Hematopoietic multipotent progenitor cell treated with erythropoietin and hydrocortisone succinate and interleukin-3 and kit ligand, for 8 days (in vitro differentiated cells): ENCODE results near the gene TCEAL1.
"Not testable (repeated sequence)": the region's sequence is repeated elsewhere in the genome, so short reads cannot be mapped to it uniquely, and the experiment has no call there.

Experiments used
- DNase-seq: peaks from one replicate; pipeline ENCODE4 v3.0.0-alpha.2; 2015

TCEAL1 gene, protein sequence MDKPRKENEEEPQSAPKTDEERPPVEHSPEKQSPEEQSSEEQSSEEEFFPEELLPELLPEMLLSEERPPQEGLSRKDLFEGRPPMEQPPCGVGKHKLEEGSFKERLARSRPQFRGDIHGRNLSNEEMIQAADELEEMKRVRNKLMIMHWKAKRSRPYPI

GRCh38 chrX:103628386-103629317, at the start of gene TCEAL1:
TCEAL1 (plus strand) TSS chrX:103628975; CDS start chrX:103629917, 942 bp downstream.
- DNase-seq: peak; percentile 48

DNA sequence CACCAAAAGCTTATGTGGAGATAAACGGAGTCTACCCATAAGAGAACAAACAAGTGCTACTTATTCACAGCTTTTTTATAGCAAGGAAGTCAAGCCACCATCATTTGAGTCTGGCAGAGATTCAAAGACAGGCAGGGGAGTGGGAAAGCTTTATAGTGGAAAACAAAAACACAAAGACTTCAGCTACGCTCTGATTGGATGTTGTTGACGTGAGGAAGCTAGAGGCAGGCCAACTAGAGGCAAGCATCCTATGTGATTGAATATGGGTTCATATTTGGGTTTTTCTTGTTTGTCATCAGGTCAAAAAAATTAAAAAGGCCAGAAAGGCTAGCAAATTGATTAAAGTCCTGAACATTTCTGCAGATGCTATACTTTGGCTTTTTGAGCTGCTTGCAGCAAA, 44.2 kb upstream of the TCEAL1 start:
- no peak for DNase-seq

DNA sequence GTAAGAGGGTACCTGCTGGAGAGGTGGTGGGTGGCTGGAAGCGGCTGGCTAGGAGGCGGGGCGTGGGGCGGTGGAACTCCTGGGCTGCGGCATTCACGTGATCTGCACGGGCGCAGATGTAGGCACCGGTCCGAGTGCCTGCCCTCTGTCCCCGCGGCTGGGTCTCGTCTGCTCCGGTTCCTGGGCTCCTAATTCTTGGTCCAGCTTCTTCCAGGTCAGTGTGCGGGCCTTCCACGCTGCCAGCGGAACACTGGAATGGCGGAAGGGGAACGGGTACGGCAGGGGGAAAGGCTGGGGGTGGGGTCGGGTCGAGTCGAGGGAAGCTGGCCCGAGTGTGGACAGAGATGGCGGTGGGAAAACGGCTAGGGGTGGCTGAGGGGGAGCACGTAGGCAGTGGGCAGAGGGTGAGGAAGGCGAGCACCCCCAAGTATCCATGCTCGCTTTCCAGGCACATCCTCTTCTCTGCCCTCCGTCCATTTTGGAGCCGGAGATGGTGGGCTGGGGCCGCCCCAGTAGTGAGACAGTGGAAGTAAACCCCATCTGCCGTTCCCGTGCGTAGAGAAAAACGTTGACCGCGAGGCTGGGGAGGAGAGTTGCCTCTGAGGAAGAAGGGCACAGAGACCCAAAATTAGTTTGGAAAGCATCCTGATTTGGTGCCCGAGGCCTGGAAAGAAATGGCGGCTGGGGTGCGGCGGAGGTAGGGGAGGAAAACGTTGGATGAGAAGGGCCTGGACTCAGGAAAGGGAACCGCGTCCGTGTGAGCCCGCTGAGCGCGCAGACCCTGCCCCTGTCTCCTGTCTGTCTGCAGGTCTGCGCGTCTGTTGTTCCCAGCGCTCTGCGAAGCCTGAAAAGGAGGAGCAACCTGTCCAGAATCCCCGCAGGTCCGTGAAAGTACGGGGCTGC, 43.1 kb upstream of the TCEAL1 start, which contains the start of gene TCEAL4:
TSS of gene TCEAL4 (plus strand) at position 105 of the 903 bp plus-strand sequence. CDS start 1,161 bp downstream, outside the sequence.
- DNase-seq: peak; percentile 28

DNA sequence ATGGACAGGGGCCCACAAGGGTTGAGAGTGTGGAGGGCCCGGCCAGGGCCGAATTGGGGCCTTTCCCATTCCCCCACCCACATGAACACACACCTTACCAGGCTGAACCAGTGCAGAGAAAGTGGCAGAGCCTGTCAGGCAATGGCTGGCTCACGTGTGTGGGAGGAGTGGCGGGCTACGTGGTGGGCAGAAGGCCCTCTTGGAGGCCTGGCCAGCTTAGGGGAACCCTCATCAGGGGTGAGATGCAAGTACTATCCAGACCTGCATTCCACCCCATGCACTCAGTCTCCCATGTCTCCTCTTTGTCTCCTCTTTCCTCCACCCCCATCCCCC, 42.5 kb upstream of the TCEAL1 start:
- DNase-seq: no peak

- no peak for DNase-seq
These were observed 42.1 kb upstream of the TCEAL1 start for GRCh38 chrX:103586659-103587058.

DNA sequence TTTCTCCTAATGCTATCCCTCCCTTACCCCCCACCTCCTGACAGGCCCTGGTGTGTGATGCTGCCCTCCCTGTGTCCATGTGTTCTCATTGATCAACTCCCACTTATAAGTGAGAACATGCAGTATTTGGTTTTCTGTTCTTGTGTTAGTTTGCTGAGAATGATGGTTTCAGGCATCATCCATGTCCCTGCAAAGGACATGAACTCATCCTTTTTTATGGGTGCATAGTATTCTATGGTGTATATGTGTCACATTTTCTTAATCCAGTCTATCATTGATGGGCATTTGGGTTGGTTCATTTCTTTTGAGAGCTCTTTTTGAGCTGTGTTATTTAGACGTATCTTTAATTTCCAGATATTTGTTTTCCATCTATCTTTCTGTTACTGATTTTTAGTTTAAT, 36.5 kb upstream of the TCEAL1 start:
- DNase-seq: not testable (repeated sequence)

- DNase-seq: not testable (repeated sequence)
These were observed 33.6 kb upstream of the TCEAL1 start for GRCh38 chrX:103595202-103595601.

DNA sequence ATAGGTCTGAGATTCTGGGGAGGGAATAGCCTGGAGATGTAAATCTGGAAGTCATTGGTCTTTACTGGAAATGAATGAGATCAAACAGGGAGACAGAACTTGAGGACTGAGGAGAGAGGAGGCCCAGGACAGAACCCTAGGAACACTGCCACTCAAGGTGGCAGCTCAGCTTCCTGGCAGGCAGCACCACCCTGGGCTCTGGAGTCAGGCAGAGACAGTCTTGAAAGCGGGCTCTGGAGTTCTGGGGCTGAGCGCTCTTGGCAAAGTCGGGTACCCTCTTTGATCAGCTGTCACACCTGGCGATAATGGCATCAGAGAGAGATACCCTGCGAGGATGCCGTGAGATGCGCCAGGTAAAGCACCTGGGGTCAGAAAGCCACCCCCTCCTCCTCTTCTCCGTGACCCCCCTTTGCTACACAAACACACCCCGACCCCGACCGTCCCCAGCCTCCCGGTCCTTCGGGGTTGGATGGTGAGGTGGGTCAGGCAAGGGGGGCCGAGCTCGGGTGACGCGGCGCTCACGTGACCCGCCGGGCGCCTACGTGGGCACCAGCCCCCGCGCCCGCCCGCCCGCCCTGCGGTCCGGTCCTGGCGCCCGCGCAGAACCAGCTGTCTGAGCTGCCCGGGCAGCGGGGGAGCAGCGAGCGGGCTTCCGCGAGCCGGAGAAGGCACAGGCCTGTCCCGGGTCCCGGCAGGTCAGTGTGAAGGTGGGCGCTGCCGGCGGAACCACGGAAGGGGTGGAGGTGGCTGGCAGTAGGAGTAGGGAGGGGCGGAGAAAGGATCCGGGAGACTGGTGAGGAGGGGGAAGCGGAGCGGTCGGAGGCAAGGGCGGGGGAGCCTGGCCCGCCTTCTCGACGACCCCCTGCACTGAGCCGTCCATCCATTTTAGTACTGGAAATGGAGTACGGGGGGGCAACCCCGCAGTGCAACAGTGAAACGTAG, 21.1 kb upstream of the TCEAL1 start, which contains the start of gene TCEAL3:
TSS of gene TCEAL3 (plus strand) at position 600 of the 942 bp plus-strand sequence. CDS start 1,102 bp downstream, outside the sequence.
- no peak for DNase-seq

DNA sequence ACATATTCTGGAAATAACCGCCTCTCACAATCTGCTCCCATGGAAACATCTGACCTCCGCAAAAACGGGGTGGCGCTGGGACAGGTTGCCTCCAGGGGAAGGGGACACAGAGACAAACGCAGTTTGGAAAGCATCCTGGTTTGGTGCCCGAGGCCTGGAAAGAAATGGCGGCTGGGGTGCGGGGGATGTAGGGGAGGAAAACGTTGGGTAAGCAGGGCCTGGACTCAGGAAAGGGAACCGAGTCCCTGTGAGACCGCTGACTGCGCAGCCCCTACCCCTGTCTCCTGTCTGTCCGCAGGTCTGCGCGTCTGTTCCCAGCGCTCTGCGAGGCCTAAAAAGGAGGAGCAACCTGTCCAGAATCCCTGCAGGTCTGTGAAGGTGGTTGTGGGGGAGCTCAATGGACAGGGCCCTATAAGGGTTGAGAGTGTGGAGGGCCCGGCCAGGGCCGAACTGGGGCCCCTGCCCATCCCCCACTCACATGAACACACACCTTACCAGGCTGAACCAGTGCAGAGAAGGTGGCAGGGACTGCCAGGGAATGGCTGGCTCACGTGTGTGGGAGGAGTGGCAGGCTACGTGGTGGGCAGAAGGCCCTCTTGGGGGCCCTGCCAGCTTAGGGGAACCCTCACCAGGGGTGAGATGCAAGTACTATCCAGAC, 20.3 kb upstream of the TCEAL1 start:
- DNase-seq: no peak

DNA sequence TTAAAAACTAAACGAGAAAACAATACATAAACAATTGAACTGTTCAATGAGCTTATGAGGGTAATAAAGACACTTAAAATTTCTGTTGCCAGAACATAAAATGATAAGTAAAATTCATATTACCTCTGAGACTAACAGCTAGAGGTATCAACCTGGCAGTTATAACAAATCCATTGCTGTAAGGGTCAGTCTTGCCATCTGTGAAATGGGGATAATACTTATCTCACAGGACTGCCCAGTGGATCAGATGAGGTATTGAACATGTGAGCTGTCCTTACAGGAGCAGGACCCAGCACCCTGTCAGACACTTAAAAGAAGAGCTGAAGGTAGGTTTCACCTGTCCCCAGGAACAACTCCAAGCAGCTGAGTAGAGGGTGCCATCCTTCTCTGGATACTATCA, 18.5 kb upstream of the TCEAL1 start:
- DNase-seq: no peak

GRCh38 chrX:103613362-103613890, 15.3 kb upstream of the TCEAL1 start:
- no peak for DNase-seq

DNA sequence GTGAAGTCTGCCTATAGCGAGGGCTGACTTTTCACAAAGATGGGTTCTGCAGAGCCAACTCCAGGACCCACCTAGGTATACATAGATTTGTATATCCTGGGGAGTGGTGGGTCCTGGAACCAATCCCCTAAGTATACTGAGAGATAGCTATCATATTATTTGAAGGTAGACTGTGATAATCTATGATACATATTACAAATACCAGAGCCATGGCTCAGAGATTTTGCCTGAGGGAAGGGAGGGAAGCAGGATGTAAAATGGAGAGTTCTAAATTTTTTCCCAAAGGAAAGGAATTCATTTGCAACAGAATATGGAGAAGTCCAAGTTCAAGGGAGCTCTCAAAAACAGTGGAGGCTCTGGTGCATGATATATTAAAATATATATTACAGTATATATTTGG, 13.8 kb upstream of the TCEAL1 start:
- DNase-seq: no peak

GRCh38 chrX:103615781-103616371, 12.9 kb upstream of the TCEAL1 start:
- no peak for DNase-seq

GRCh38 chrX:103616676-103617186, 12.0 kb upstream of the TCEAL1 start:
- DNase-seq: no peak

DNA sequence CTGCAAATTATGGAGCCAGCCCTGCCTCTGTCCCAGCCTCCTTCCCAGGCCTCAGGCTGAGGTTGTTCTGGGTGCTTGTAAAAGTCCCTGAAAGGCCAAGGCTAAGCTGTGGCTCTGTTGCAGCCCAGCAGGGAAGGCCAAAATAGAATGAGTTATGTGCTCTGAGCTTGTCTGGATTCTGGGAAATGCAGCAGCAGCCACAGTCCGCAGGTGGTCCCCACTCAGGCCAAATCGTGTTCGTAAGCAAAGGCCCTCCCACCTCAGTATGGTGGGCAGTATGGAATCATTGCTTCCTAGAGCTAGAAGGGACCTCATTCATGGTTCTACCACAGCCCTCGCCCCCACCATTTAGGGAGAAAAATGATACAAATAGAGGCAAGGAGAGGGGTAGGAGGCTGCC, 4.7 kb upstream of the TCEAL1 start:
- no peak for DNase-seq

- no peak for DNase-seq
These were observed 1.9 kb upstream of the TCEAL1 start for GRCh38 chrX:103626855-103627254.

GRCh38 chrX:103629318-103630170, 769 bp downstream of the TCEAL1 start:
- peak; percentile 51 for DNase-seq

GRCh38 chrX:103630171-103630511, 1.4 kb downstream of the TCEAL1 start:
- no peak for DNase-seq

- DNase-seq: no peak
These were observed 2.4 kb downstream of the TCEAL1 start for GRCh38 chrX:103631145-103631544.

DNA sequence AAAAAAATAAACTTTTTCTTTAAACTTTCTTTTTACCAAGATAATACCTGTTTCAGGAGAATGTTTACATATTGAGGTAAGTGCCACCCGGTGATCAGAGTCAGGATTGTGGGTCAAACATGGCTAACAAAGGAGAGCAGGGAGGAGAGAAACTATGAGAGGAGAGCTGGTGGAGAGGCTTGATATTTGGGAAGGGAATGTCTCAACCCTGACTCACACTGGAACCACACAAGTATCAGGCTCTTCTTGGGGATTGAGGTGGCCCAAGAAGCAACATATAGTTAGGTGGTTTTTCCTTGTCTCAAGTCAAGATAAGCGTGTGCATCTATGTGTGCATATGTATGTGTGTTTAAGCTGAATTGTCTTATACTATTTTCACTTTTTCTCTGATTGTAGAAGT, 6.7 kb downstream of the TCEAL1 start:
- DNase-seq: no peak
